K562 (cell line): Measurements from ENCODE around the gene OR2D2. TPM values are rescaled to one million over a fixed set of nuclear protein-coding genes. Genes with fewer than 3 reads are reported as not detected.

ENCODE experiments used
- ARID4B ChIP-seq: sonication (generic); formaldehyde crosslinking; IDR thresholded peaks from 2 replicates; pipeline ENCODE4 v1.8.0; 2022; ENCODE audit warnings: mild to moderate bottlenecking, missing genetic modification reagents
- BCLAF1 ChIP-seq, 2 experiments: fragments of 450-650 bp in 1 of 2; IDR thresholded peaks; 2 replicates each; pipeline ENCODE4 v1.6.1; 2011 to 2017; ENCODE audit warnings: low read depth in 2 of 2, antibody characterized with exemption in 1 of 2, borderline replicate concordance in 1 of 2, low read length in 1 of 2, mild to moderate bottlenecking in 1 of 2, mixed read lengths in 1 of 2; ENCODE audit not compliant: control insufficient read depth in 1 of 2
- ETV6 ChIP-seq, 3 experiments: fragments of 150-350 bp in 1 of 3; sonication (generic) in 1 of 3; formaldehyde crosslinking in 1 of 3; IDR thresholded peaks; 2 replicates each; pipeline versions ENCODE4 v1.6.1 to v1.8.0; 2014 to 2022; ENCODE audit warnings: borderline replicate concordance in 2 of 3, low read depth in 2 of 3, antibody characterized with exemption in 1 of 3, low read length in 1 of 3, mild to moderate bottlenecking in 1 of 3, missing genetic modification reagents in 1 of 3
- FUS ChIP-seq: fragments of 200-400 bp; formaldehyde crosslinking; optimal IDR thresholded peaks from 2 replicates; pipeline ENCODE3; 2017; ENCODE audit warnings: low read depth, low read length
- GTF2A2 ChIP-seq: IDR thresholded peaks from 2 replicates; pipeline ENCODE4 v1.6.1; 2016; ENCODE audit warnings: mild to moderate bottlenecking, missing genetic modification characterization, missing compliant biosample characterization
- MBD2 ChIP-seq: sonication (generic); IDR thresholded peaks from 2 replicates; pipeline ENCODE4 v1.6.1; 2016; ENCODE audit warnings: low read depth, borderline replicate concordance
- NFE2L1 ChIP-seq: fragments of 450-650 bp; IDR thresholded peaks from 2 replicates; pipeline ENCODE4 v1.6.1; 2016; ENCODE audit warnings: missing genetic modification characterization, low read depth, mild to moderate bottlenecking, missing compliant biosample characterization, moderate library complexity, borderline replicate concordance
- RB1 ChIP-seq: fragments of 450-650 bp; IDR thresholded peaks from 2 replicates; pipeline ENCODE4 v1.6.1; 2017; ENCODE audit warnings: low read depth, mild to moderate bottlenecking
- RREB1 ChIP-seq: fragments of 250-450 bp; sonication (Bioruptor Pico); IDR thresholded peaks from 2 replicates; pipeline ENCODE4 v1.4.0; 2020
- TRIM24 ChIP-seq, 2 experiments: fragments of 450-650 bp; IDR thresholded peaks; 2 replicates each; pipeline ENCODE4 v1.6.1; 2016
- ZBED1 ChIP-seq: IDR thresholded peaks from 2 replicates; pipeline ENCODE4 v1.6.1; 2014
- ZBTB17 ChIP-seq: fragments of 450-650 bp; formaldehyde crosslinking; IDR thresholded peaks from 2 replicates; pipeline ENCODE4 v1.4.0; 2020; ENCODE audit warnings: mild to moderate bottlenecking
- ZNF347 ChIP-seq: fragments of 450-650 bp; formaldehyde crosslinking; IDR thresholded peaks from 2 replicates; pipeline ENCODE4 v1.4.0; 2020; ENCODE audit warnings: low read depth, mild to moderate bottlenecking, moderate library complexity
- polyA plus RNA-seq, 8 experiments: library from polyadenylated mRNA; depleted of rRNA in 4 of 8; stranded (reverse) in 5 of 8; unstranded in 3 of 8; fragments of >200 nt; fragmentation: Nextera tagmentation in 2 of 8; fragmentation: Illumina TruSeq in 1 of 8; extraction: Ambion mirVana in 2 of 8; extraction: Trizol in 1 of 8; gene quantifications; 2 replicates each; pipeline versions ENCODE4 v1.2.1 to v1.2.3, GENCODE V29; 2011 to 2014; ENCODE audit warnings: inconsistent platforms in 1 of 8, missing spikeins in 1 of 8
- total RNA-seq, 7 experiments: library from RNA; depleted of rRNA in 6 of 7; stranded (reverse); fragments of >200 nt in 6 of 7; fragmentation: Illumina TruSeq in 2 of 7; extraction: Trizol in 2 of 7; gene quantifications; 2 replicates each; pipeline versions ENCODE4 v1.2.1 to v1.2.3, GENCODE V29; 2011 to 2021; ENCODE audit warnings: low replicate concordance in 1 of 7

Gene OR2D2
- total and polyA plus RNA-seq, 9 of the 15 experiments (the other 6 are each of a cell fraction or from before 2014, with no cell fraction given), result 0.10 to 1.0 (median 0.57) TPM; not detected in 2

- TF ChIP-seq ARID4B (CRISPR knock-in tag) (peak; percentile 27; the same call in 1 of the 2 replicates), BCLAF1 (IDR thresholded peaks at IDR 0.05; ENCODE audit: borderline replicate concordance in 1 of 2, control insufficient read depth in 1 of 2, low read depth in 2 of 2, low read length in 1 of 2) (no peak), NFE2L1 (no peak), ZNF347 (CRISPR knock-in tag) (no peak), RB1 (no peak), FUS (no peak), GTF2A2 (tag) (no peak), RREB1 (no peak), ETV6 (IDR thresholded peaks at IDR 0.05; ENCODE audit: borderline replicate concordance in 1 of 2, low read depth in 2 of 2, low read length in 1 of 2) (no peak), ETV6 (CRISPR knock-in tag; IDR thresholded peaks at IDR 0.05; ENCODE audit: borderline replicate concordance) (no peak), MBD2 (no peak), ZBED1 (no peak), ZBTB17 (CRISPR knock-in tag) (no peak), TRIM24 (IDR thresholded peaks at IDR 0.05) (0 out of 4 replicates have a peak, but pooled peaks of 1 of the 2 experiments have one; percentile 48)
These were observed 33.4 kb upstream of the OR2D2 start (continued) for GRCh38 chr11:6925636-6926207.
